HCEC 1CT (cell line): ENCODE data around the gene PTGR1.
"Not testable (repeated sequence)": the region's sequence is repeated elsewhere in the genome, so short reads cannot be mapped to it uniquely, and the experiment has no call there.

ENCODE experiments used
- DNase-seq: peaks from one replicate; pipeline ENCODE4 v3.0.0-alpha.2; 2017

PTGR1 gene

DNA sequence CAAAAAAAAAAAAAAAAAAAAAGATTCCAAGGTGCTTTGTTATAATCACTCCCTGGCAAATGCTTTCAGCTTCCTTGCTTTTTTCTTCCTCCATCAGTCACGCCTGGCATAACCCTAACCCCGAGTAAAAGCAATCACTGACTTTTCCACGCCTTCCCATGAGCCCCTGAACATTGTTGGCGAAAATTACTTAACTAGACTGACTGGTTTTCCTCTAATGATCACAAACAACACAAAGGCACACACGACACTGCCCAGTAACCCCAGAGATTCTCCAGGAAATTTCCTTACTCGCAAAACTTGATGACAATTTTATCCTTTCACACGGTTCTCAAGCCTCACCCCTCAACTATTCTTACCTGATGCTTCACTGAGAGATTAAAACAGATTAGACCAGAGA, 11.4 kb upstream of the PTGR1 start:
- no peak for DNase-seq

DNA sequence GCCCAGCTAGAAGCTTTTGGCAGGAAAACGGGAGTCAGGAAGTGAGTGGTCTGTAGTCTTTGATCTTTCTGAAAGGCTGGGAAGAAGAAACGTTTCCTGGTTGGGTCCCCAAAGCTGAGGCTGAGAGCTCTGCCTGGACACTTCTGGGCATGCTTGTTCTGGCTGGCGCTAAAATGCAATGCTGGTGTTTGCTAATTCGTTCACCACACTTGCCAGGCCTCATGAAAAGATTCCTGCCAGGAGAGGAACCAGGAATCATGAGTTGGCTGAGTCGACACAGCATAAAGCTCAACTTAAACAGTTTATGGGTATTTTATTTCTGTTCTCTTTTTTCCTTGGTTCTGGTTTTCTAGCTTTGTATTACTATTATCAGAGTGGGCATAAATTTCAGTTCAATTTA, 10.7 kb upstream of the PTGR1 start:
- DNase-seq, result no peak

DNA sequence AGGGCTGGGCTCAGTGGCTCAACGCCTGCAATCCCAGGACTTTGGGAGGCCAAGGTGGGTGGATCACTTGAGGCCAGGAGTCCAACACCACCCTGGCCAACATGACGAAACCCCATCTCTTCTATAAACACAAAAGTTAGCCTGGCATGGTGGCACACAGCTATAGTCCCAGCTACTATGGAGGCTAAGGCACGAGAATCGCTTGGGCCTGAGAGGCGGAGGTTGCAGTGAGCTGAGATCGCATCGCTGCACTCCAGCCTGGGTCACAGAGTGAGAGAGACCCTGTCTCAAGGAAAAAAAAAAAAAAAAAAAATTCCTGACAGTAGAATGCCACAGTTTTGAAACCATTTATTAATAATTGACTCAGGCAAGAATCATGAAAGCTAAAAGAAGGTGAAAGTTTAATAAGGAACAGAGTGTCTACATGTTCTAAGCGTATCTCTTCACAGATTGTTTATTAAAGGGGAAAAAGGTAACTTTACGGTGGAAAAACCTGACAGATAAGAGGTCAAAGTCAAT, 5.7 kb upstream of the PTGR1 start:
- no peak for DNase-seq

DNA sequence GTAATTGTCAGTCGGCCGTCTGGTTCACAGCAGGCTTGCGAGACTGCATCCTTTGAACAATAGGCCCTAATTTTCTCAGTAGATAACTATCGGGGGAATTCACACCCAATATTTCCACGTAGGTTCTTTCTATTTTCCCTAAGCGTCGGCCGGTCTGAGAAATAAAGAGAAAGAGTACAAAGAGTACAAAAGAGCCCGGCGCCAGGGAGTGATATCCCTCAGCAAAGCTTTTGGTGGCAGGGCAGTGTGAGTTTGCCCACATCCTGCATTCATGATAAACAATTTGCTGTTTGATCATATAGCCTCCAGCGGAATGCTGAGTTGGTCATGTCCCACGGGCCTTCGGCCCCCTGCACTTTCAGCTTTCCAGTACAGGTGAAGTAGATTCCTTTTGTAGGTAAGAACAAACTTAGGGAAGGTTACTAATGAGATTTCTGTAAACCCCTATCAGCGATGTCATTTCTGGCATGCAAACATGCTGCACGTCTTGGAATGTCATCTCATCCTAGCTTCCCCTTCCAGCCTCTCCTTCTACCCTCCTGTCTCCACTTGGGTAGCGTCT, 4.7 kb upstream of the PTGR1 start:
- no peak for DNase-seq

GRCh38 chr9:111603041-111603440, 3.6 kb upstream of the PTGR1 start:
- DNase-seq, result no peak

DNA sequence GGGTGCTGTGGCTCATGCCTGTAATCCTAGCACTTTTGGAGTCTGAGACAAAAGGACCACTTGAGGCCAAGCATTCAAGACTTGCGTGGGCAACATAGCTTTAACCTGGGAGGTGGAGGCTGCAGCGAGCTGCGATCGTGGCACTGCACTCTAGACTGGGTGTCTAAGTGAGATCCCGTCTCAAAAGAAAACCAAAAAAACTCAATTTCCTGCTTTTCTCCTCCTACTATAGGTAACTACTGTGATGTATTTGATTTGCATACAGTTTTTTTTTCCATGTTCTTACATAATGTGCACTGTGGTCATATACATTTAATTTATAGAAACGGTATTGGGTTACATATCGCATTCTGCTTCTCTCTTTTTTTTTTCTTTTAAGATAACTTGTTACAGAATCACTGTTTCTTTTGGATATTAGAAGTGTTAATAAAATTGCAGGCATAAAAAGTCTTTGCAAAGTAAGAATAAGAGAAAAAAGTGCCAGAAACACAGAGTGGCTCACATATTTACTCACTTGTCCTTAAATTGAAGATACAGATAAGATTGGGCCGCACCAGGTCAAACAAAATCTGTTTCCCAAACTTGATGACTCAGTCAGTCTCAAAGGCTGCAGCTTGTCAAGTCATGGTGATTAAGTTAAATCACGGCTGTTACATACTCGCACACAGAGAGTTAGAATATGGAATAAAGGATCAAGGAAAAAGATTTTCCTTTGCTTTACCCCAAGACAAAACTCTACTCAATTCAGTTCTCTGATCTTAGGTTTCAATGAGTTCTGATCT, 2.0 kb upstream of the PTGR1 start:
- DNase-seq, result peak; percentile 61

- DNase-seq, result no peak
Measured at GRCh38 chr9:111599955-111600343, 502 bp upstream of the PTGR1 start.

DNA sequence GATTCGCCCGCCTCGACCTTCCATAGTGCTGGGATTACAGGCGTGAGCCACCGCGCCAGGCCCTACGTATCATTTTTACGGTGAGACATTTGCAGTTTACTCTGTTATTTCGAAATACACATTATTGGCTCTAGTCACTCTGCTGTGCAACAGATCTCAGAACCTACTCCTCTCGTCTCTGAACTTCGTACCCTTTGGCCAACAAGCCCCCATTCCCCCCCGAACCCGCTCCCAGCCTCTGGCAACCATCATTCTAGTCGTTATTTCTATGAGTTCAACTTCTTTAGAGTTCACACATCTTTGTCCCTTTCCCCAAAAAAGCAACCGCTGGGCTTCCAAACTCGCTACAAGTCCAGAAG, 735 bp downstream of the PTGR1 start:
- DNase-seq, result peak; percentile 51

- peak; percentile 39 for DNase-seq
Measured at GRCh38 chr9:111597852-111598732, 1.4 kb downstream of the PTGR1 start.

- DNase-seq, result no peak
Measured at GRCh38 chr9:111588846-111589245, 10.6 kb downstream of the PTGR1 start.

GRCh38 chr9:111586378-111586777, 13.1 kb downstream of the PTGR1 start:
- no peak for DNase-seq

DNA sequence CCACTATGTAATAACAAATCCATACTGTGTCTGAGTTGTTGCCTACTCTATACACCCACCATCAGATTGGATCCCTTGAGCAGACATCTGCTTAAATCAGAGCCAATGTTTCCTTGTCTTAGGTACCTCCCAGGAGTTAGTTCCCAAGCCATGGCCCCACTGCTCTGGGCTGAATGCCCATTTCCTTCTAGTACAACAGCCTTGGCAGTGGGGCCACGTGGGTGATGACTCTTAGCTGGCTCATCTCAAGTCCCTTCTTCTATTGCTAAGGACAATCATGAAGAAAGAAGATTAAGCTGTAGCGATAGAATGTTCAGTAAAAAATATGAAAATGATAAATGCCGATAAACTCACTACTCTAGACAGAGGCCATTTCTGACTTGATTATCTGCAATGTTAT, 16.6 kb downstream of the PTGR1 start:
- peak; percentile 74 for DNase-seq

GRCh38 chr9:111572950-111573604, 26.4 kb downstream of the PTGR1 start:
- DNase-seq, result peak; percentile 59

- not testable (repeated sequence) for DNase-seq
Measured at GRCh38 chr9:111568127-111568526, 31.3 kb downstream of the PTGR1 start.

GRCh38 chr9:111566234-111566633, 33.2 kb downstream of the PTGR1 start:
- DNase-seq, result no peak

- DNase-seq, result no peak
Measured at GRCh38 chr9:111561165-111561719, 38.2 kb downstream of the PTGR1 start.

GRCh38 chr9:111559000-111559610, 40.3 kb downstream of the PTGR1 start:
- peak; percentile 64 for DNase-seq

DNA sequence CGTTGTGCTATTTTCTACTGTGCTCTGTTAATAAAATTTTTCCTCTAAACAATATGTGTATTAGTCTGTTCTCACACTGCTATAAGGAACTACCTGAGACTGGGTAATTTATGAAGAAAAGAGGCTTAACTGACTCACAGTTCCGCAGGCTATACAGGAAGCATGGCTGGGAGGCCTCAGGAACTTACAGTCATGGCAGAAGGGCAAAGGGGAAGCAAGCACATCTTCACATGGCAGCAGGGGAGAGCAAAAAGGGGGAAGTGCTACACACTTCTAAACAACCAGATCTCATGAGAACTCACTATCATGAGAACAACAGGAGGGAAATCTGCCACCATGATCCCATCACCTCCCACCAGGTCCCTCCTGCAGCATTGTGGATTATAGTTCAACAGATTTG, 44.0 kb downstream of the PTGR1 start:
- not testable (repeated sequence) for DNase-seq

DNA sequence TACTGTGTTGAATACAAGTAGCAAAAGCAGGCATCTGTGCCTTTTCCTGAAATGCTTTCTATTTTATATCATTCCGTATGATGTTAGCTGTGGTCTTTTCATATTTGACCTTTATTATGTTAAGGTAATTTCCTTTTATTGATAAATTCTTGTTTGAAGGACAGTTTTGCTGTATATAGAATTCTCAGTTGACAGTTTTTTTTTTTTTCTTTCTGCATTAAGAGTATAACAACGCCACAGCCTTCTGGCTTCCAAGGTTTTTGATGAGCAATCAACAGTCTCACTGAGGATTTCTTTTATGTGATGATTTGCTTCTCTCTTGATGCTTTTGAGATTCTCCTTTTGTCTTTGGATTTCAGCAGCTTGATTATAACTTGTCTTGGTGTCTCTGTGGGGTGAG, 50.8 kb downstream of the PTGR1 start:
- no peak for DNase-seq

DNA sequence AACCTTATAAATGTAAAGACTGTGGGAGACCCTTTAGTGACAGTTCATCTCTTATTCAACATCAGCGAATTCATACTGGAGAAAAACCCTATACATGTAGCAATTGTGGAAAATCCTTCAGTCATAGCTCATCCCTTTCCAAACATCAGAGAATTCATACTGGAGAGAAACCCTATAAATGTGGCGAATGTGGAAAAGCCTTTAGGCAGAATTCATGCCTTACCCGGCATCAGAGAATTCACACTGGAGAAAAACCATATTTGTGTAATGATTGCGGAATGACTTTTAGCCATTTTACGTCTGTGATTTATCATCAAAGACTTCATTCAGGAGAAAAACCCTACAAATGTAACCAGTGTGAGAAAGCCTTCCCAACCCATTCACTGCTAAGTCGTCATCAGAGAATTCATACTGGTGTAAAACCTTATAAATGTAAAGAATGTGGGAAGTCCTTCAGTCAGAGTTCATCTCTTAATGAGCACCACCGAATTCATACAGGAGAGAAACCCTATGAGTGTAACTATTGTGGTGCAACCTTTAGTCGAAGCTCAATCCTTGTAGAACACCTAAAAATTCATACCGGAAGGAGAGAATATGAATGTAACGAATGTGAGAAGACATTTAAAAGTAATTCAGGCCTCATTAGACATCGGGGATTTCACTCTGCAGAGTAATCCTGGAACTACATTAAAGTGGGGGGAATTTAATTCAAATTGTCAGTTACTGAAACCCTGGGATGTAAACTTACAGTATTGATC, 56.8 kb downstream of the PTGR1 start:
- no peak for DNase-seq

DNA sequence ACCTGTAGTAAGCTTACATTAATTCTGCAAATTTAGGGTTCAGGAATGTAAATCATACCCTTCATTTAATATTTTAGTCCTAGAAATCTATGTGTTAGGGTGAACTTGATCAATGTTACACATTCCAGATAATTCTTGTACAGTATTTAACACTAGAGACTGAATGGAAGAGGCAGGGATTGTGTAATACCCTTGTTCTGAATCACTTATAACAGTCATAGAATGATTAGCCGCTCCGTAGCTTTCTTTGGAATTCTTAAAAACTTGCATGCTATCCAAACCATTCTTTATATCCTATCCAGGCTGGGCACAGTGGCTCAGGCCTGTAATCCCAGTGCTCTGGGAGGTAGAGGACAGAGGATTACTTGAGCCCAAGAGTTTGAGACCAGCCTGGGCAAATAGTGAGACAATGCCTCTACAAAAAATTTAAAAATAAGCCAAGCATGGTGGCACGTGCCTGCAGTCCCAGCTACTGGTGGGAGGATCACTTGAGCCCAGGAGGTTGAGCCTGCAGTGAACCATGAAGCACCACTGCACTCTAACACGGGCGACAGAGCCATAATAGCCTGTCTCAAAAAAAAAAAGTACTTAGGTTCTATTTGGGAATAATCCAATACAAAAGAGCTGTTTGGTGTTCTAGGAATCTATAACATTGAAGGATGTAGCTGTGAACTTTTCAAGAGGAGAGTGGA, 66.2 kb downstream of the PTGR1 start:
- peak; percentile 49 for DNase-seq
